Activated CD8-positive, alpha-beta memory T cell treated with anti-CD3 and anti-CD28 coated beads for 48 hours (primary cell): ENCODE results near the gene CBLC.
A peak's percentile ranks its signal among the peaks of the same experiment; 100 is the strongest.
"Not testable (repeated sequence)": the region's sequence is repeated elsewhere in the genome, so short reads cannot be mapped to it uniquely, and the experiment has no call there.

Experiments used
- DNase-seq, 3 experiments: peaks; one replicate each; pipeline ENCODE4 v3.0.0-alpha.2; 2020; ENCODE audit warnings: low read depth in 2 of 3, low spot score in 2 of 3

CBLC gene

DNA sequence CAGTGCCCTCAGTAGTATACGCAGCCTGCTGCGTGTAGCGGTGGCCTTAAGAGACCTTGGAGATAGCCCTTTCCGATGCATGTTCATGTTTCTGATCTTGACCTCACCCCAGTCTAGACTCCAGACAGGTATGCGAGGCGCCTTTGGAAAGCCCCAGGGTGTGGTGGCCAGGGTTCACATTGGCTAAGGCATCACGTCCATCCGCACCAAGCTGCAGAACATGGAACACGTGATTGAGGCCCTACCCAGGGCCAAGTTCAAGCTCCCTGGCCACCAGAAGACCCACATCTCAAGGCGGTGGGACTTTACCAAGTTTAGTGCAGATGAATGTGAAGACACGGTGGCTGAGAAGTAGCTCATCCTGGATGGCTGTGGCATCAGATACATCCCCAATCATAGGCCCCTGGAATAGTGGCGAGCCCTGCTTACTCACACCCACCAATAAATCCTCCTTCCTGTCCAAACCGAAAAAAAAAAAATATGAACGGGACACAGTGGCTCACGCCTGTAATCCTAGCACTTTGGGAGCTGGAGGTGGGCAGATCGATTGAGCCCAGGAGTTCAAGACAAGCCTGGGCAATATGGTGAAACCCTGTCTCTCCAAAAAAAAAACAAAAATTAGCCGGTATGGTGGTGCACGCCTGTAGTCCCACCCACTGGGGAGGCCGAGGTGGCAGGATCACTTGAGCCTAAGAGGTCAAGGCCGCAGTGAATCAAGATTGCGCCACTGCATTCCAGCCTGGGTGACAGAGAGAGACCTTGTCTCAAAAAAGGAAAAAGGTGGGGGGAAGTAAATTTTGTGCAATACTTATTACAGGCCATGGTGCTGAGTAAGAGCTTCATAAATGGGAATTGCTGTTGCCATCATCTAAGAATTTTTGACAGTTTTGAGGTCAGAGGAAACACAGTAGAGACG, 12.4 kb upstream of the CBLC start:
- DNase-seq, result no peak

DNA sequence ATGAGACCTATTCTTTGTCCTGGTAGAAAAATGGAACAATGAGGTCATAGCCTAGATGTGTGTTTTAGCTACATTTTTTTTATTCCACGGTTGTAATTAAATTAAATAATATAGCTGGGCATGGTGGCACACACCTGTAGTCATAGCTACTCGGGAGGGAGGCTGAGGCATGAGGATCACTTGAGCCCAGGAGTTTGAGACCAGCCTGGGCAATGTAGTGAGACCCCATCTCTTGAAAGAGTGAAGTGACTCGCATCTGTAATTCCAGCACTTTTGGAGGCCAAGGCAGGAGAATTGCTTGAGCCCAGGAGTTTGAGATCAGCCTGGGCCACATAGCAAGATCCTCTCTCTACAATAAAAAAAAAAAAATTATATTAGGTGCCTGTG, 11.7 kb upstream of the CBLC start:
- DNase-seq, result no peak

DNA sequence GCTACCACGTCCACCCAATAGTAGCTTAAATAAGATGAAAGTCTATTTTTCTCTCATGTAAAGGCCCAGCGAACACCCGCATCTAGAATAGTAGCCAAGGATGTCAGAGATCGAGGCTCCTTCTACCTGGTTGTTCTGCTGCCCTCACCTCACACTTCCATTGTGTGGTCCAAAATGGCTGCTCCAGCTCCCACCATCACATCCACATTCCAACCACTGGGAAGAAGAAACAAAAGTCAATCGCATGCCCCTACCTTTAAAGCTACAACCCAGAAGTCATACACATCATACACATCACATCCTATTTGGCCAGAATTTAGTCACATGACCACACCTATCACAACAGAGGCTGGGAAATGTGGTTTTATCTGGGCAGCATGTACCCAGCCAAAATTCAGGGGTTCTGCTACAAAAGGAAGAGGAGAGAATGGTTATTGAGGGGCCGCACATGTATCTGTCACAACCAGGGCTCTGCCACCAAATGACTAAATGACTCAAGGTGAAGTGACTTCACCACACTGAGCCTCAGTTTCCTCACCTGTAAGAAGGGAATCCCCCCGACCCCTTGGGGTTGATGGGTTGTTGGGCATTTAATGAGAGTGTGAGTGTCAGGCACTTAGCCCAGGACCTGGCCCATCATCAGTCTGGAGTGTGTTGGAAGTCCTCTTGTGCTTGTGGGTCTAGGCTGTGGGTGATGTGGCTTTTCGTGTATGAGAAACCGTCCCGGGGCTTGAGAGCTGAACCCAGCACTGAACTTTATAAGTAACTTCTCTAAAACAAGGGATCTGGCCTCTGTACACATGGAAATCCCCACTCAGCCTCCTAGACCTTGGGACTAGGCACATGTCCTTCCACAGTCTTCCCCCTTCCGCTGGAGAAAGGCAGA, 10.2 kb upstream of the CBLC start:
- no peak for DNase-seq

DNA sequence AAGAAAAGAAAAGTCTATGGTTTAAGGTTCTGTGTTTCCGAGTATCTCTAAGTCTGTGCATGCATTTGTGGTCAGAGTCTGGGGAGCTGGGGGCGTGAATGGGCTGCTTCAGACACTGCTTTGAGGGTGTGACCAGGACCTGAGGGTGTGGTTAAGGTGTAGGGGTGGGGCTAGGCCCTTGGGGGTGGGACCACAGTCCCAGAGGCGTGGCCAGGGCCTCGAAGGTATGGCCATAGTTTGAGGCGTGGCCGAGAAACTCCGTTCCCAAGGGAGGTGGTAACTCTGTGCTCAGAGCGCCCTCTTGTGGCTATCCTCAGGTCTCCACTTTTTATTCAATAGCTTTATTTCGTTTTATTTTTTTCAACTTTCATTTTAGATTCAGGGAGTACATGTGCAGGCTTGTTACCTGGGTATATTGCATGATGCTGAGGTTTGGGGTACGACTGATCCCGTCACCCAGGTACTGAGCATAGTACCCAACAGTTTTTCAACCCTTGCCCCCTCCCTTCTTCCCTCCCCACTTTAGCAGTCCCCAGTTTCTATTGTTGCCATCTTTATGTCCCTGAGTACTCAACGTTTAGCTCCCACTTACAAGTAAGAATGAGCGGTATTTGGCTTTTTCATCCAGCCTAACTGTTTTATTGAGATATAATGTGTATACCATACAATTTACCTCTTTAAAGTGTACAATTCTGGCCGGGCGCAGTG, 7.0 kb upstream of the CBLC start:
- DNase-seq, result peak; percentile 93 to 98 (median 95)

DNA sequence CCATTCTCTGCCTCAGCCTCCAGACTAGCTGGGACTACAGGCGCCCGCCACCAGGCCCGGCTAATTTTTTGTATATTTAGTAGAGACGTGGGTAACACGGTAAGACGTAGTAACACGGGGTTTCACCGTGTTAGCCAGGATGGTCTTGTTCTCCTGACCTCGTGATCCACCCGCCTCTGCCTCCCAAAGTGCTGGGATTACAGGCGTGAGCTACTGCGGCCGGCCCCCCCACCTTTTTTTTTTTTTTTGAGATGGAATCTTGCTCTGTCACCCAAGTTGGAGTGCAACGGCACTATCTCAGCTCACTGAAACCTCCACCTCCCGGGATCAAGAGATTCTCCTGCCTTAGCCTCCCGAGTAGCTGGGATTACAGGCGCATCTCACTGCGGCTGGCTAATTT, 5.5 kb upstream of the CBLC start:
- not testable (repeated sequence) for DNase-seq

DNA sequence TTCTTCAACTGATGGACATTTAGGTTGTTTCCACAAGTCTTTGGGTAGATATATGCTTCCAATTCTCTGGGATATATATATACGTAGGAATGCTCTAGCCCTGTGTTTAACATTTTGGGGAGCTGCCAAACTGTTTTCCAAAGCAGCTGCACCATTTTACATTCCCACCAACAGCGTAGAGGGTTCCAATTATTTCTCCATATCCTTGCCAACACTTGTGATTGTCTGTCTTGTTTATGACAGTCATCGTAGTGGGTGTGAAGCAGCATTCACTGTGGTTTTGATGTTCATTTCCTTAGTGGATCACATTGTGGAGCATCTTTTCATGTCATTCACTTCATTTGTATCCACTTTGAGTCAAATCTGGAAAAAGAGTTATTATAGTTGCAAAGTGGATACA, 4.7 kb upstream of the CBLC start:
- DNase-seq, result no peak

DNA sequence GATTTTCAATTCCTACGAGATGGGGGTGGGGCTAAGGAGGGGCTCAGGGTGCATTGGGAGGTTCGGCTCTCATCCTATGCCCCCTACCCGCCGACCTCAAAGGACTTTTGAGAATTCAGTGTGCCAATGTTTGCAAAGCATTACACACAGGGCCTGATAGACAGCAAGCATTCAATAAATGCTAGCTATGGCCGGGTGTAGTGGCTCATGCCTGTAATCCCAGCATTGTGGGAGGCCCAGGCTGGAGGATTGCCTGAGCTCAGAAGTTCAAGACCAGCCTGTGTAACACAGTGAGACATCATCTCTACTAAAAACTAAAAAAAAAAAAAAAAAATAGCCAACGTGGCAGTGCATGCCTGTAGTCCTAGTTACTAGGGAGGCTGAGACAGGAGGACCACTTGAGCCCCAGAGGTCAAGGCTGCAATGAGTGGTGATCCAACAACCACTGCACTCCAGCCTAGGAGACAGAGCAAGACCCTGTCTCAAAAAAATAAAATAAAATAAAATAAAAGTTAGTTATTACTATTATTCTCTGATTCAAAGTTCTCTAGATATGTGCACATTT, 1.9 kb upstream of the CBLC start:
- no peak for DNase-seq

DNA sequence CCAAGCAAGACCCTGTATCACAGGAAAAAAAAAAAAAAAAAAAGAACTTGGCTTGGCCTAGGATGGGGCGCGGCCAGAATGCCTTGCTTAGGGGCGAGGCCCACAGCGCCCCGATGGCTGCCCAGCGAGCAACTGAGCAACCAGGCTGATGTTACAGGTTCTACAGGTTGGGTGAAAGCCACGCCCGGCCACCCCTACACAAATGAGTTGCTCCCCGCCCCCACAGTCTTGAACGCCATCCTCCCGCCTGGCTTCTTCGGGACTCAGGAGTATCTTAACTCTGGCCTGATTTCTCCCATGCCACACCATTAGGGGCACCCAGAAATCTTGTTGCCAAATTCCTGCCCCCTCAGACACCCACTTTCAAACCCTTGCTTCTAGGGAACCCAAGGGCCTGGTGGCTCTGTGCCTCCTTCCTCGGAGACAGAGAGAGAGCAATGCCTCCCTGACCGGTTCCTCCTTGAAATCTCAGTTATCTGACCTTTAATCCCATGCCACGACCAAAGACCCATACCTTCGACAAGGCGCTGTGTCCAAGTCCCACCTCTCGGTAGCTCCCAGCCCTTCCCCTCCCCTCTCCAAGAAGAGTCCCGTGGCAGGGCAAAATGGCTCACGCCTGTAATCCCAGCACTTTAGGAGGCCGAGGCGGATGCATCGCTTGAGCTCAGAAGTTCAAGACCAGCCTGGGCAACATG, 1.1 kb upstream of the CBLC start:
- DNase-seq, result no peak

DNA sequence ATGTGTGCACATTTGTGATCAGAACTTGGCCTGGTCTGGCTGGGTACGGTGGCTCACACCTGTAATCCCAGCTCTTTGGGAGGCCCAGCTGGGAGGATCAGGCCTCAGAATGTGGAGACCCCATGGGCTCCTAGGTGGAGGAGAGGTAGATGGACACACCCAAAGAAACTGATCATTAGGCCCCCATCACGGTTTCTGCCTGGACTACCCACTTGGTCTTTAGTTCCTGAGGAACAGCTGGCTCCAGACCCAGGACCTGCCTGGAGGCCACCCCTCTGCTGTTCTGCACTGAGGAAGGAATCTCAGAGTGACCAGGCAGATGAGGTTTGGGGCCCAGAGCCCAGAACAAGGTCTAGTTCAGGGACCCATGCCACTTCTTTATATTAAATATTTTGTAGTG, 1.5 kb downstream of the CBLC start:
- DNase-seq, result no peak

DNA sequence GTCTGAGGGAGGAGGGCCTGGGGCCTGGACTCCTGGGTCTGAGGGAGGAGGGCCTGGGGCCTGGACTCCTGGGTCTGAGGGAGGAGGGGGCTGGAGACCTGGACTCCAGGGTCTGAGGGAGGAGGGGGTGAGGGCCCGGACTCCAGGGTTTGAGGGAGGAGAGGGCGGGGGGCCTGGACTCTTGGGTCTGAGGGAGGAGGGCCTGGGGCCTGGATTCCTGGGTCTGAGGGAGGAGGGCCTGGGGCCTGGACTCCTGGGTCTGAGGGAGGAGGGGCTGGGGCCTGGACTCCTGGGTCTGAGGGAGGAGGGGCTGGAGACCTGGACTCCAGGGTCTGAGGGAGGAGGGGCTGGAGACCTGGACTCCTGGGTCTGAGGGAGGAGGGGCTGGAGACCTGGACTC, 4.0 kb downstream of the CBLC start:
- DNase-seq, result not testable (repeated sequence)

DNA sequence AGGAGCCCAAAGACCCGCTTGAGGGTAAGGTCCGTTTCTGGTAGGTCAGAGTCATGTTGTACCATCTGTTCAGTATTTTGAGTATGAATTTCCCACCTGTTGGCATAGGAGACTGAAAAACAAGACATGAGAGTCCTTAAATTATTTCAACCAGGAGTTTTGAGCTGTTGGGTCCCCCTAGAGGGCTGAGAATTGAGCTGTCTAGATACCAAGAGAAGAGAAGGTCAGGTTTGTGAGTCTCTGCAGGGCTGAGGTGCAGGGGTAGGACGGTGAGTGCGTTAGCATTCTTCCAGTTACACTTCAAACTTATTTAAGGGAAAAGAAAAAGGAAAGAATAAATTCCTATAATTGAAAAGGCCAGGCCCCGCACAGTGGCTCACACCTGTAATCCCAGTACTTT, 5.0 kb downstream of the CBLC start:
- DNase-seq, result no peak

DNA sequence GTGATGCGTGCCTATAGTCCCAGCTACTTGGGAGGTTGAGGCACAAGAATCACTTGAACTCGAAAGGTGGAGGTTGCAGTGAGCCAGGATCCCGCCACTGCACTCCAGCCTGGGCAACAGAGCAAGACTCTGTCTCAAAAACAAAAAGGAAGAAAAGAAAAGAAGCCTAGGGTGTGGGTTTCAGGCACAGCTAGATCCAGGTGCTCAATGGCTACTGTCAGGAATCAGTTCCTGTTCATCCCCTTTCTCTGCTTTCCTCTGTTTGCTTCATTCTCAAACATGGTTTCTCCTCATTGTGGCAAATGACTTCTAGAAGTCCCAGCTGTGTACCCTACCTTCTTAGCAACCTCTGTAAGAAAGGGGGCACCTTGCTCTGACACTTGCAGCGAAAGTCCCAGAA, 5.9 kb downstream of the CBLC start:
- DNase-seq, result no peak

DNA sequence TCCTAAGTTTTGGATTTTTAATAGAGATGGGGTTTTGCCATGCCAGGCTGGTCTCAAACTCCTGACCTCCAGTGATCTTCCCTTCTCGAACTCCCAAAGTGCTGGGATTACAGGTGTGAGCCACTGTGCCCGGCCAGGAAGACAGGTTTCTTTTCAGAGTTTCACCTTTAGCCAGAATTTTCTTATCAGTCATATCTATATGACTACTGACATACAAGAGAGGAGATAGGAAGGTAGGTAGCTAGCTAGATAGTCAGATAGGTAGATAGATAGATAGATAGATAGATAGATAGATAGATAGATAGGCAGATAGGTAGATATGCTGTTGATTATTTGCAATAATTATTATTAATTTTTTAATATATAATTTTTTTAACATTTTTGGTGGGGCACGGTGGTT, 7.6 kb downstream of the CBLC start:
- no peak for DNase-seq

DNA sequence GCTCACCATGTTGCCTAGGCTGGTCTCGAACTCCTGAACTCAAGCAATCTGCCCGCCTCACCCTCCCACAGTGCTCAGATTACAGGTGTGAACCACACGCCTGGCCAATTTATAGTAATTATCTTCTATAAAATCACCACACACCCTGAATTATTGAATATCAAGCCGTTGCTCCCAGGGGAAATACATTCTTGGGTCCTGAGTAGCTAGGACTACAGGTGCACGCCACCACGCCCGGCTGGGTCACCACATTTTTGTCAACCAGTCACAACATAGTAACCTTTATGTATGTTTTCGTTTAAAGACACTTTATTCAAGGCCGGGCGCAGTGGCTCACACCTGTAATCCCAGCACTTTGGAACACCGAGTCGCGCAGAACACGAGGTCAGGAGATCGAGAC, 8.3 kb downstream of the CBLC start:
- DNase-seq, result no peak

DNA sequence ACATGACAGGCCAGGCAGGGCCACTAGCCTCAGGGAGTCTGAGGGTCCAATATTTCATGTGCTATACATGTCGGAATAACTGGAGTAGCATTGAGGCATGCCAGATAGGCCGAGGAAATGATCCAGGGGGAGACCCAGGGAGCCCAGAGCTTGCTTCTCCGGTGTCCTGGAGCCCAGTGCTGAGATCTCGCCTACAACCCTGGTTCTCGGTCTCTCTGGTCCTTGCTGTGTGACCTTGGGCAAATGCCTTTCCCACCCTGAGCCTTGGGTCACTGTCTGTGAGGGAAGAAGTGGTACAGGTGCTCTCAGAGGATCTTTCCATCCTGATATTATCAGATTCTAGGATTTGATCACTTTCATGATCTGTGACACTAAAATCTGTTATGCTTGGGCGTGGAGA, 11.3 kb downstream of the CBLC start:
- no peak for DNase-seq

DNA sequence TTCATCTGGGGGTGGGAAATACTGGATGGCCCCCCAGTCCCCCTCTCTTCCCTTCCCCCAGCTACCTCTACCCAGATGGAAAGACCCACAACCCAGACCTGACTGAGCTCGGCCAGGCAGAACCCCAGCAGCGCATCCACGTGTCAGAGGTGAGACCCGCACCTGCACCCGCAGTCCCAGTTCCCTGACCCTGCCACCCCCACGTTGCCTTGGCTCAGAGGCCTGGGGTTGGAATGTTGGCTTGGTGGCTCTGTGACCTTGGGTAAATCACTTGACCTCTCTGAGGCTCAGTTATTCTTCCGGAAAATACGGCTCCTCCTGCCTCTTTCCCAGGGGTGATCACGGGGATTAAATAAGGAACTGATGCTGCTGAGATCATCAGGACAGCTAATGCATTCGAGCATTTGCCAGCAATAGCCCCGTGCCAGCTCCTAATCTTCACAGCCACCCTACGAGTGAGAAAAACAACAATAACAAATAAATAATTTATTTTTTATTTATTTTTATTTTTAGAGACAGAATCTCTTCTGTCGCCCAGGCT, 12.3 kb downstream of the CBLC start:
- DNase-seq, result no peak

DNA sequence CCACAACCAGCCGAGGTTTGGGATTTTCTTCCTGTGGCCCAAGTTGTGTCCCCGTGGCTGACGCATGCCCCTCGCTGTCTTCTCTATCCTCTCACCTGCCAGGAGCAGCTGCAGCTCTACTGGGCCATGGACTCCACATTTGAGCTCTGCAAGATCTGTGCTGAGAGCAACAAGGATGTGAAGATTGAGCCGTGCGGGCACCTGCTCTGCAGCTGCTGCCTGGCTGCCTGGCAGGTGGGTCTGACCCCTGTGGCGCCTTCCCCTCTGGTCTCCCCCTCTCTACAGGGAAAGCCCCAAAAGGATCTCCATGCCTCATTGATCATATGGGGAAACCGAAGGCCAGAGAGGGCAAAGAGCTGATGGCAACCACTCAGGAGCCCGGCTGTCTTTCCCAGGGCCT, 14.6 kb downstream of the CBLC start:
- DNase-seq, result no peak

DNA sequence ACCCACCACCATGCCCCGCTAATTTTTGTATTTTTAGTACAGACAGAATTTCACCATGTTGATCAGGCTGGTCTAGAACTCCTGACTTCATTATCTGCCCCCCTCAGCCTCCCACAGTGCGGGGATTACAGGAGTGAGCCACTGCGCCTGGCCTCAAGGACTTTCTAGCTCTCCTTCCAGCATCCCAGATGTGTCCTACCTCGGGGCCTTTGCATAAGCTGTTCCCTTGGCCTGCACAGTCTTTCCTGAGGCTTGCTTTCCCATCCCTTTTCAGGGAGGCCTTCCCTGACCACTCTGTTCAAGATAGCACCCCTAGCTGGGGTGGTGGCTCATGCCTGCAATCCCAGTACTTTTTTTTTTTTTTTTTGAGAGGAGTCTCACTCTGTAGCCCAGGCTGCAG, 16.9 kb downstream of the CBLC start:
- DNase-seq, result no peak

DNA sequence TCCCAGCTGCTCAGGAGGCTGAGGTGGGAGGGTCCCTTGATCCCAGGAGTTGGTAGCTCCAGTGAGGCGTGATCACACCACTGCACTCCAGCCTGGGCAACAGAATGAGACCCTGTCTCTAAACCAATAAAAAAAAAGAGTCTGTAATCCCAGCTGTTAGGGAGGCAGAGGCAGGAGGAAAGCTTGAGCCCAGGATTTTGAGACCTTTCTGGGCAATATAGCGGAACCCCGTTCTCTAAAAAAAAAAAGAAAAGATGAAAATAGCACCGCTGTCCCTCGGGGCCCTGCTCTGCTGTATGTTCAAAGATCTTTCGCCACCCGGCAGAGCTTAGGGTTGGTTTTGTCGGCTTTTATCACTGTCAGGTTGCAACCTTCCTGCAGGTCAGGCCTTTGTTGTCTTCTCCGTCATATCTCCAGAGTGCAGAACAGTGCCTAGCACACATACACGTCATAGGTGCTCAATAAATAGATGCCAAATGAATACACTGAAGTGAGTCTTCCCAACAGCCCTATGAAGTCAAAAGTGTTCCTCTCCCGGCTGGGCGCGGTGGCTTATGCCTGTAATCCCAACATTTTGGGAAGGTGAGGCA, 17.8 kb downstream of the CBLC start:
- no peak for DNase-seq

DNA sequence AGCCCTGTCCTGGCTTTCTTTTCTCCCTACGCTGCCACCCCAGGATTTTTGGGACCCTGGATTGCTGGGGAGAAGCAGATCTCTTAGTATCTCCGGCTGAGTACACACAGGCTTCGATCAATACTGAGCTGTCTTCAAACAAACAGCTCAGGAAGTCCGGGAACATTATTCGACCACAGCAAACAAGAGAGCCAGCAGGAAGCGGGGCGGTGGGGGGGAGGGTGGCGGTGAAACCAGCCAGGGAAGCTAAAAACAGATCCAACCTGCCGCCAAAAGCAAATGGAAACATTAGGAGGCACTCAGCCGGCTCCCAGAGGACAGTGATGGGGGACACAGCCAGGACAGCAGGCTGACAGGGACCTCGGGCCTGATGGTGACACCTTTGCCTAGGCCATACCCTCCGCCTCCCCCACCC, 19.0 kb downstream of the CBLC start:
- DNase-seq, result no peak
